Spinal cord (tissue), 10 donors: ENCODE results near the gene LRIG1. TPM values are rescaled to one million over a fixed set of nuclear protein-coding genes. Genes with fewer than 3 reads are reported as not detected.
A peak's percentile ranks its signal among the peaks of the same experiment; 100 is the strongest.

Experiments
- DNase-seq, 6 donors: peaks; one replicate each; pipeline versions ENCODE4 v3.0.0 to v3.0.0-alpha.2; 2013 to 2015; ENCODE audit warnings: low spot score in 6 of 6, low read depth in 4 of 6
- H3K27ac ChIP-seq: one replicate; pipeline ENCODE4 v1.5.1; 2013; ENCODE audit warnings: low read depth, low read length, control low read depth
- H3K27me3 ChIP-seq: one replicate; pipeline ENCODE4 v1.6.1; 2013; ENCODE audit warnings: low read length; ENCODE audit not compliant: control insufficient read depth, insufficient read depth
- H3K36me3 ChIP-seq: one replicate; pipeline ENCODE4 v1.6.1; 2013; ENCODE audit warnings: low read length; ENCODE audit not compliant: control insufficient read depth, insufficient read depth
- H3K4me1 ChIP-seq: one replicate; pipeline ENCODE4 v1.6.1; 2013; ENCODE audit warnings: low read length; ENCODE audit not compliant: control insufficient read depth, insufficient read depth
- H3K4me3 ChIP-seq: one replicate; pipeline ENCODE4 v1.5.1; 2013; ENCODE audit warnings: low read depth, low read length, control low read depth
- H3K9me3 ChIP-seq: one replicate; pipeline ENCODE4 v1.6.1; 2013; ENCODE audit warnings: low read length; ENCODE audit not compliant: control insufficient read depth, insufficient read depth
- WGBS: methylation state at CpG from one replicate; pipeline ENCODE4 v1.1.5; 2013; ENCODE audit warnings: missing lambda C conversion rate; ENCODE audit not compliant: insufficient coverage; 5-methylcytosine and 5-hydroxymethylcytosine counted together
- polyA plus RNA-seq, 2 donors: library from polyadenylated mRNA; unstranded; fragments of 120-200 nt; gene quantifications; one replicate each; pipeline ENCODE4 v1.2.1, GENCODE V29; 2013; ENCODE audit not compliant: insufficient read length in 2 of 2
- total RNA-seq, 2 donors: library from RNA; depleted of rRNA in 1 of 2; stranded (reverse); fragments of 120-200 nt in 1 of 2; fragments of >200 nt in 1 of 2; gene quantifications; one replicate each; pipeline versions ENCODE4 v1.2.3 to v1.2.4, GENCODE V29; 2013 to 2014
- donor health status: healthy.

Gene LRIG1
- total and polyA plus RNA-seq, 4 donors: 85.4 to 229 (median 147) TPM

DNA sequence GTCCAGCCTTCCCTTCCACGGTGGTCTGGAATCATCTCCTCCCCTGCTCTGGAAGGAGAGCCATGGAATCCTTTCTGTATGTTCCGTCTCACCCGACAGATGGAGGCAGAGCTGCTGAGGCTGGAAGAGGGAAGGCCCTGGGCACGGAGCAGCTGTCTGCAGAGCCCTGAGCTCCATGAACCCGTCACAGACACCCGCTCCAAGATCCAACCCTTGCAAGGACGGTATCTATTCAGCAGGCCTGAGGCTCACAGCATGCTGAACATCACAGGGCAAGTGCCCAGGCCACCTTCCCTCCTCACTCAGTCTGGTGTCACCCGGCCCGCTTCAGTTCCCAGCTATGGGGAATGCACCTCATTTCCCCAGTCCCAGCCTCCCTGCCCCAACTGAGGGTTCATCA, 103.9 kb downstream of the LRIG1 start:
- Histone ChIP-seq H3K27me3 (no peaks in the 10 kb centered on the region), H3K9me3 (no peaks in the 10 kb centered on the region), H3K36me3 (peaks cover 64% of the 10 kb centered on the region), H3K4me1 (peaks cover 64% of the 10 kb centered on the region), H3K27ac (no peak overlapping the region), H3K4me3 (no peak overlapping the region)
- 87% methylated on average over 8 of the region's 9 CpGs for WGBS
- no peak for DNase-seq

GRCh38 chr3:66396161-66396760, 104.6 kb downstream of the LRIG1 start:
- peaks cover 58% of the 10 kb centered on the region for H3K4me1 ChIP-seq
- no peaks in the 10 kb centered on the region for H3K9me3 ChIP-seq
- peaks cover 63% of the 10 kb centered on the region for H3K36me3 ChIP-seq
- WGBS: 96% methylated on average over 12 of the region's 13 CpGs
- no peak for DNase-seq
- no peaks in the 10 kb centered on the region for H3K27me3 ChIP-seq
- H3K4me3 ChIP-seq: no peak overlapping the region
- no peak overlapping the region for H3K27ac ChIP-seq

DNA sequence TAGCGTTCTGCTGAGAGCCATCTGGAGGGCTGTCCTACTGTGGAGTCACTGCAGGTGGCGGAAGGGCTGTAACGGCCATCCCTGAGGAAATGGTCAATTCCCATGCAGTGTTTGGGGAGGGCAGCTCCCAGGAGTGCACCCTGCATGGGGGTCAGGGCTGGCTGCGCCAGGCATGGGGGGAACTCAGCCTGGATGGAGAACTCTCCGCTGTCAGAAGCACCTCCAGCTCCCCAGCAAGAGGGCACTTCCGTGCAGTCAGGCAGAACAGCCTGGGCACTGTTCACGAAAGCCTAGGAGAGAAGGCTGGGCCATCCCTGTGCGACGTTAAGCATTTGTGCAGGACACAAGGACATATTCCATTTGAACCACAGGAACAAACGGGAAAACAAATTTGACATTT, 105.2 kb downstream of the LRIG1 start:
- DNase-seq: no peak
- Histone ChIP-seq H3K27me3 (no peaks in the 10 kb centered on the region), H3K36me3 (peaks cover 60% of the 10 kb centered on the region), H3K27ac (no peak overlapping the region), H3K4me3 (no peak overlapping the region), H3K9me3 (no peaks in the 10 kb centered on the region), H3K4me1 (peaks cover 52% of the 10 kb centered on the region)
- 79% methylated on average over 10 of the region's 10 CpGs for WGBS

- H3K4me1 ChIP-seq: peaks cover 44% of the 10 kb centered on the region
- H3K36me3 ChIP-seq: peaks cover 54% of the 10 kb centered on the region
- H3K27me3 ChIP-seq: no peaks in the 10 kb centered on the region
- DNase-seq: peak in 1 of 6 donors; percentile 45
- no peak overlapping the region for H3K27ac ChIP-seq
- H3K4me3 ChIP-seq: no peak overlapping the region
- 71% methylated on average over 8 of the region's 8 CpGs for WGBS
- H3K9me3 ChIP-seq: no peaks in the 10 kb centered on the region
Measured at GRCh38 chr3:66394753-66395249, 106.0 kb downstream of the LRIG1 start.

- peaks cover 39% of the 10 kb centered on the region for H3K4me1 ChIP-seq
- H3K27me3 ChIP-seq: no peaks in the 10 kb centered on the region
- H3K27ac ChIP-seq: peak overlapping the region; percentile 68
- H3K36me3 ChIP-seq: peaks cover 48% of the 10 kb centered on the region
- DNase-seq: no peak
- no peak overlapping the region for H3K4me3 ChIP-seq
- H3K9me3 ChIP-seq: no peaks in the 10 kb centered on the region
- 53% methylated on average over 10 of the region's 12 CpGs for WGBS
Measured at GRCh38 chr3:66394019-66394752, 106.6 kb downstream of the LRIG1 start.

- DNase-seq: peak in 1 of 6 donors; percentile 62
- H3K27ac ChIP-seq: peak overlapping the region; percentile 68
- no peaks in the 10 kb centered on the region for H3K9me3 ChIP-seq
- H3K36me3 ChIP-seq: peaks cover 41% of the 10 kb centered on the region
- no peak overlapping the region for H3K4me3 ChIP-seq
- WGBS: 58% methylated on average over 5 of the region's 13 CpGs
- H3K4me1 ChIP-seq: peaks cover 31% of the 10 kb centered on the region
- H3K27me3 ChIP-seq: no peaks in the 10 kb centered on the region
Measured at GRCh38 chr3:66393333-66394005, 107.4 kb downstream of the LRIG1 start.

DNA sequence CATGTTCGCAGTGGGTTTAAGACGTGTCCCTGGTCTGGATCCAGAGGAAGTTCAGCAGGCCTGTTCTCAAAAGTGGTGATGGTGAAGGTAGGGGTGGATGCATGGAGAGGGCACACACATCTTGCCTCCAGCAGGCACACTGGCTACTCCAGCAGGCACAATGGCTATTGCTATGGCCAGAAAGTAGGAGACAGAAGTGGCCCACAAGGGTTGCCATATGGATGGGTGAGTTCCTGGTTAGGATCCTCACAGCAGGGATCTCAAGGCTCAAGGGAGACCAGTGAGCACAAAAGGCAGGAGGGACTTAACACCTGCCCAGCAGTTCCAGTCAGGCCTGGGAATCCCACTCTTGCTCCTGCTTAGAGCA, 107.9 kb downstream of the LRIG1 start:
- H3K27me3 ChIP-seq: no peaks in the 10 kb centered on the region
- H3K4me1 ChIP-seq: peaks cover 27% of the 10 kb centered on the region
- peaks cover 38% of the 10 kb centered on the region for H3K36me3 ChIP-seq
- no peaks in the 10 kb centered on the region for H3K9me3 ChIP-seq
- 80% methylated on average over 2 of the region's 2 CpGs for WGBS
- H3K27ac ChIP-seq: peak overlapping the region; percentile 29
- no peak for DNase-seq
- no peak overlapping the region for H3K4me3 ChIP-seq

- Histone ChIP-seq H3K9me3 (no peaks in the 10 kb centered on the region), H3K27ac (no peak overlapping the region), H3K4me3 (no peak overlapping the region), H3K27me3 (no peaks in the 10 kb centered on the region), H3K36me3 (peaks cover 35% of the 10 kb centered on the region), H3K4me1 (peaks cover 27% of the 10 kb centered on the region)
- 95% methylated on average over 2 of the region's 3 CpGs for WGBS
- no peak for DNase-seq
Measured at GRCh38 chr3:66392512-66392911, 108.3 kb downstream of the LRIG1 start.

GRCh38 chr3:66390013-66390412, 110.8 kb downstream of the LRIG1 start:
- Histone ChIP-seq H3K9me3 (no peaks in the 10 kb centered on the region), H3K36me3 (peaks cover 28% of the 10 kb centered on the region), H3K27ac (no peak overlapping the region), H3K27me3 (no peaks in the 10 kb centered on the region), H3K4me3 (no peak overlapping the region), H3K4me1 (peaks cover 26% of the 10 kb centered on the region)
- DNase-seq: no peak
